ENCODE data around the gene RIF1.

The RIF1 gene

DNA sequence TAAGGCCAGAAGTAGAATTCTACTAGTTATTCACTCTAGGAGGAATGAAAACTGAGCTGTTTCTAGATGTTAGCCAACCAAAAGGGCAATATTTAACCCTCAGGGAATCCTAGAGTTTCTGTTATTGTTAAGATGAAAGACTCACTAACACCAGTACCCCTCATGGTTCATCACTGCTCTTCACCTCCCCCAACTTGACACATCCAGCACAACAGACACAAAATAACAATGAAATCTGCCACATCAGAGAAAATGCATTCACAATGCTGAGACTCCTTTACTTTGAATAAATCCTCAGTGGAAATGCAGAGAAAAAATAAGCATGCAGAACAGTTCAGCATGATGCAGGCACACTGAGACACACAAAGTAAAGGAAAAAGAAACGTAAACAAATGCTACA is 111.3 kb downstream of the RIF1 start:
- no peak overlapping the region for H3K4me3 ChIP-seq (ENCODE audit: low read depth, low read length)
- peaks cover 11% of the 10 kb centered on the region for H3K4me1 ChIP-seq (ENCODE audit: control insufficient read depth, insufficient read depth, low read length)
- H3K9me3 ChIP-seq (ENCODE audit: control insufficient read depth, insufficient read depth, low read length): no peaks in the 10 kb centered on the region
- H3K27ac ChIP-seq (ENCODE audit: low read depth, low read length): no peak overlapping the region
- no peak overlapping the region for H3K9ac ChIP-seq (ENCODE audit: low read depth, low read length)
- H3K27me3 ChIP-seq (ENCODE audit: control insufficient read depth, insufficient read depth, low read length): no peaks in the 10 kb centered on the region
- H3K36me3 ChIP-seq (ENCODE audit: control insufficient read depth, insufficient read depth, low read length): no peaks in the 10 kb centered on the region

DNA sequence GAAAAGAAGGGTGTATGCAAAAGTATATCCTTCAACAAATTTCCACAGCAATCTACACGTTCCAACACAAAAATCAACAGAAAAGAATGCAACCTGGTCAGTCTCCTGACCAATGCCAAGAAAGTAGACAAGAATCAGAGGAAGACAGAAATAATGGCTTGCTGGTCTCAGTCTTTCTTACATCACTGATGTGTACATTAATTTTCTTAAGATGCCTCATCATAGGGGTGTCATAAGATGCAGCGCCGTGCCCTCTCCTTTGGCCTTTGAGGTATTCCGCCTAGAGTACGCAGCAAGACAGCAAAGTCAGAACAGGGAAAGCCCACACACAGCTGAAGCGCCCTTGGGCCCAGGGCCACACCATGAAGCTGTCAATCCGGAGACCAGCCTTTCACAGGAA is 112.9 kb downstream of the RIF1 start:
- Histone ChIP-seq H3K36me3 (ENCODE audit: control insufficient read depth, insufficient read depth, low read length) (no peaks in the 10 kb centered on the region), H3K4me1 (ENCODE audit: control insufficient read depth, insufficient read depth, low read length) (peaks cover 11% of the 10 kb centered on the region)

DNA sequence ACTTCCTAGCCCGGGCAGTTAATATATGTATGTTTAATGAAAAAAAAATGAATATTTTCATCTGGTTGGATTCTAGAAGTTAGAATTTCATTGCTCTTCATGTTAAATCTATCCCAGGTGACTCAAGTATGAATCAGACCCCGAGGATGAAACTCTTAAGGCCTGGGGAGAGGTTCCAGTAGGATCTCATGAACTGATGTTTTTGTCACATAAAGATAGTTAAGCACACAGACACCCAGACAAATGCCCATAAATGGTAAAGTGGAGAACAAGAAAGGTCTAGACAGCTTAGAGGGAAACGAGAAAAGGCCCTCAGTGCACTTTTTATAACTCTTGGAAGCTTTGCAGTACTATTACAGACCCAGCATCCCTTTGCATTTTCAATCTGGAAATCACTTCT is 114.1 kb downstream of the RIF1 start:
- H3K9me3 ChIP-seq (ENCODE audit: control insufficient read depth, insufficient read depth, low read length): no peaks in the 10 kb centered on the region
- no peaks in the 10 kb centered on the region for H3K27me3 ChIP-seq (ENCODE audit: control insufficient read depth, insufficient read depth, low read length)
- H3K9ac ChIP-seq (ENCODE audit: low read depth, low read length): no peak overlapping the region
- no peak overlapping the region for H3K27ac ChIP-seq (ENCODE audit: low read depth, low read length)
- peaks cover 11% of the 10 kb centered on the region for H3K4me1 ChIP-seq (ENCODE audit: control insufficient read depth, insufficient read depth, low read length)
- no peak overlapping the region for H3K4me3 ChIP-seq (ENCODE audit: low read depth, low read length)
- no peaks in the 10 kb centered on the region for H3K36me3 ChIP-seq (ENCODE audit: control insufficient read depth, insufficient read depth, low read length)

More for the DNA sequence above, 112.9 kb downstream of the RIF1 start:
- Histone ChIP-seq H3K9me3 (ENCODE audit: control insufficient read depth, insufficient read depth, low read length) (no peaks in the 10 kb centered on the region), H3K27me3 (ENCODE audit: control insufficient read depth, insufficient read depth, low read length) (no peaks in the 10 kb centered on the region), H3K9ac (ENCODE audit: low read depth, low read length) (no peak overlapping the region), H3K4me3 (ENCODE audit: low read depth, low read length) (no peak overlapping the region), H3K27ac (ENCODE audit: low read depth, low read length) (no peak overlapping the region)

DNA sequence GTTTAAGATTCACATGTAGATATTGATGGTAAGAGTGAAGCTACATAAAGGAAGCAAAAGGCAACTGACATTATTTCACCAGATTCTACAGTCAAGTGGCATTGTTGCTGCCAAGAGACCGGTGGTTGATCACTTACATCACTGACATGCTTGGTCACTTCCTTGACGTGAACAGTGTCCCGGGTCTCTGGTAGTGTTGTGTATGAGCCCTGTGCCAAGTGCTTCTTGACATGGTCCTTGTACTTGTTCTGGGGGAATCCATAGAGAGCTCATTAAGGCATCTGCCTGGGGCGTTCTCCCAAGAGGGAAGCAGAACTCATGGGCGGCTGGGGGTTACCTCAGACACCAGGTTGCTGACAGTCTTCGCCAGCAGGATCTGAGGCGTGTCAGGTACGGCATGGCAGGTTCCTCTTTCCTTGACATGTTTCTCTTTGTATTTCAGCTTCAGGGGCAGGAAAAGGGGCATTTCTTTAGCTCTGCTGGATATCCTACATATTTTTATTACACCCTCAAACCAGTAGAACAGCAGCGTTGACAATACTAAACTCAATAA is 116.2 kb downstream of the RIF1 start:
- H3K27ac ChIP-seq (ENCODE audit: low read depth, low read length): no peak overlapping the region
- H3K9me3 ChIP-seq (ENCODE audit: control insufficient read depth, insufficient read depth, low read length): no peaks in the 10 kb centered on the region
- H3K4me1 ChIP-seq (ENCODE audit: control insufficient read depth, insufficient read depth, low read length): peaks cover 10% of the 10 kb centered on the region
- H3K4me3 ChIP-seq (ENCODE audit: low read depth, low read length): no peak overlapping the region
- no peak overlapping the region for H3K9ac ChIP-seq (ENCODE audit: low read depth, low read length)
- H3K27me3 ChIP-seq (ENCODE audit: control insufficient read depth, insufficient read depth, low read length): no peaks in the 10 kb centered on the region
- no peaks in the 10 kb centered on the region for H3K36me3 ChIP-seq (ENCODE audit: control insufficient read depth, insufficient read depth, low read length)

DNA sequence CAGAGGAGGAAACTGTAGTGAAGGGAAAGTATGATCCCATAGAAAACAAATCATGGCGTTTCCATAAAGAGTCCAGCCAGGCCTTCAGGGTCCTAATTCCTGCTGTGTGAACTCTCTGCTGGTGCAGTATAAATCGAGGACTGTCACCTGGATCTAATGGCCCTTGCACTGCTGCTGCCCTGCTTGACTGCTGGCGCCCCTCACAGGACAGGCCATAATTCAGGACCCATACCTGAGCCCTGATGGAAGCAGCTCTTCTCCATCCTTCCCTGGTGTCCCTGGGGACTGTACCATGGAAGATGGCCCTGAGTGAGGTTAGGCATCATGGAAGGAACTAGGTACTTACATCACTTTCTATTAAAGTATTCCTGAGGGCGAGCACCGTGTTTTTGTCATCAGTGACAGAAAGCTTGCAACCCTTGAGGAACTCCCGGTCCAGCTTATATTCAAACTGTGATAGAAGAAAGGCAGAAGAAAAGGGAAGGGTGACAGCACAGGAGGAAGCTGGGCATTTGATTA is 116.9 kb downstream of the RIF1 start:
- Histone ChIP-seq H3K4me1 (ENCODE audit: control insufficient read depth, insufficient read depth, low read length) (peaks cover 2% of the 10 kb centered on the region; the same call in 1 of the 2 replicates), H3K4me3 (ENCODE audit: low read depth, low read length) (no peak overlapping the region), H3K9me3 (ENCODE audit: control insufficient read depth, insufficient read depth, low read length) (no peaks in the 10 kb centered on the region), H3K27me3 (ENCODE audit: control insufficient read depth, insufficient read depth, low read length) (no peaks in the 10 kb centered on the region), H3K9ac (ENCODE audit: low read depth, low read length) (no peak overlapping the region), H3K27ac (ENCODE audit: low read depth, low read length) (no peak overlapping the region), H3K36me3 (ENCODE audit: control insufficient read depth, insufficient read depth, low read length) (no peaks in the 10 kb centered on the region)
